Gastroesophageal sphincter (tissue), 4 donors: Measurements from ENCODE around the gene SLC38A9. TPM values are rescaled to one million over a fixed set of nuclear protein-coding genes. Genes with fewer than 3 reads are reported as not detected.

ENCODE experiments used
- ATAC-seq: fragments of 150-250 bp; one replicate; pipeline ENCODE4 v1.9.1; 2016; ENCODE audit warnings: mild to moderate bottlenecking, moderate library complexity
- H3K27ac ChIP-seq, 4 donors: fragments of 200-600 bp; sonication (generic) in 3 of 4; 1 replicate in 3 of 4; 2 replicates in 1 of 4; pipeline ENCODE4 v1.5.1; 2016 to 2019
- H3K27me3 ChIP-seq: fragments of 200-600 bp; sonication (generic); one replicate; pipeline ENCODE4 v1.5.1; 2019
- H3K36me3 ChIP-seq, 2 donors: fragments of 200-600 bp; sonication (generic); one replicate each; pipeline ENCODE4 v1.5.1; 2019; ENCODE audit warnings: control low read depth in 1 of 2
- H3K4me1 ChIP-seq, 3 donors: fragments of 200-600 bp; sonication (generic); 1 replicate in 2 of 3; 2 replicates in 1 of 3; pipeline ENCODE4 v1.5.1; 2016 to 2019; ENCODE audit warnings: control low read depth in 2 of 3
- H3K4me3 ChIP-seq, 2 donors: fragments of 200-600 bp; sonication (generic); one replicate each; pipeline ENCODE4 v1.5.1; 2019; ENCODE audit warnings: mild to moderate bottlenecking in 1 of 2, moderate library complexity in 1 of 2
- H3K9me3 ChIP-seq, 3 donors: fragments of 200-600 bp; sonication (generic); one replicate each; pipeline ENCODE4 v1.5.1; 2017 to 2019; ENCODE audit warnings: control low read depth in 2 of 3
- CTCF ChIP-seq, 4 experiments: fragments of 200-600 bp in 2 of 4; fragments of 450-650 bp in 2 of 4; sonication (generic) in 1 of 4; IDR thresholded peaks; one replicate each; pipeline ENCODE4 v1.5.1; 2017 to 2019; ENCODE audit warnings: antibody characterized with exemption in 4 of 4, mild to moderate bottlenecking in 2 of 4, moderate library complexity in 2 of 4
- EP300 ChIP-seq: sonication (generic); formaldehyde crosslinking; IDR thresholded peaks from one replicate; pipeline ENCODE4 v1.6.1; 2017; ENCODE audit warnings: antibody characterized with exemption, mild to moderate bottlenecking
- POLR2A ChIP-seq, 2 donors: fragments of 450-650 bp; IDR thresholded peaks; one replicate each; pipeline ENCODE4 v1.6.1; 2017; ENCODE audit warnings: antibody characterized with exemption in 2 of 2, mild to moderate bottlenecking in 2 of 2, moderate library complexity in 1 of 2
- POLR2AphosphoS5 ChIP-seq: sonication (generic); formaldehyde crosslinking; IDR thresholded peaks from one replicate; pipeline ENCODE4 v1.6.1; 2017; ENCODE audit warnings: antibody characterized with exemption
- WGBS, 2 donors: methylation state at CpG; one replicate each; pipeline ENCODE4 v1.1.5; 2018; ENCODE audit warnings: low coverage in 1 of 2; 5-methylcytosine and 5-hydroxymethylcytosine counted together
- total RNA-seq, 4 donors: library from RNA; depleted of rRNA; stranded (reverse); fragments of >200 nt; gene quantifications; one replicate each; pipeline ENCODE4 v1.1.0, GENCODE V29; 2016

SLC38A9 gene
- total RNA-seq, 4 donors from 2014 or later = 10.1 to 13.2 (median 11.4) TPM

- H3K4me3 ChIP-seq = no peak overlapping the region
- H3K9me3 ChIP-seq = no peaks in the 10 kb centered on the region
- no peak for ATAC-seq
- no peaks in the 10 kb centered on the region for H3K36me3 ChIP-seq
- peaks cover 0 to 29% (median 4%) of the 10 kb centered on the region in 3 donors for H3K4me1 ChIP-seq
- peak overlapping the region in 2 of 4 donors; percentile 21 to 38 for H3K27ac ChIP-seq
- 25 to 26% methylated on average over 2 to 3 of the region's 3 CpGs for WGBS, 2 donors
- TF ChIP-seq POLR2AphosphoS5 = no peak
- TF ChIP-seq POLR2A (IDR thresholded peaks at IDR 0.05) = no peak
- TF ChIP-seq CTCF (IDR thresholded peaks at IDR 0.05) = no peak
- TF ChIP-seq EP300 = no peak
- H3K27me3 ChIP-seq = no peaks in the 10 kb centered on the region
Observed at GRCh38 chr5:55621229-55621628, 90.9 kb downstream of the SLC38A9 start.

GRCh38 chr5:55620766-55621160 is 91.4 kb downstream of the SLC38A9 start:
- Histone ChIP-seq H3K4me1 (peaks cover 0 to 25% (median 0%) of the 10 kb centered on the region in 3 donors), H3K27ac (peak overlapping the region in 3 of 4 donors; percentile 19 to 38 (median 21)), H3K9me3 (no peaks in the 10 kb centered on the region), H3K27me3 (no peaks in the 10 kb centered on the region), H3K4me3 (no peak overlapping the region), H3K36me3 (no peaks in the 10 kb centered on the region)
- 89 to 100% methylated on average over 2 to 4 of the region's 4 CpGs for WGBS, 2 donors
- no peak for ATAC-seq
- TF ChIP-seq EP300 = no peak
- no peak for TF ChIP-seq CTCF (IDR thresholded peaks at IDR 0.05)
- no peak for TF ChIP-seq POLR2AphosphoS5
- TF ChIP-seq POLR2A (IDR thresholded peaks at IDR 0.05) = no peak

GRCh38 chr5:55620009-55620765 is 91.9 kb downstream of the SLC38A9 start:
- Histone ChIP-seq H3K36me3 (no peaks in the 10 kb centered on the region), H3K27me3 (no peaks in the 10 kb centered on the region), H3K4me3 (no peak overlapping the region), H3K9me3 (no peaks in the 10 kb centered on the region), H3K4me1 (peaks cover 0 to 19% (median 0%) of the 10 kb centered on the region in 3 donors), H3K27ac (peak overlapping the region in 1 of 4 donors; percentile 19)
- no peak for ATAC-seq
- TF ChIP-seq EP300 (no peak), POLR2A (IDR thresholded peaks at IDR 0.05) (no peak), POLR2AphosphoS5 (no peak), CTCF (IDR thresholded peaks at IDR 0.05) (no peak)
- WGBS, 2 donors = 85 to 88% methylated on average over 5 to 6 of the region's 6 CpGs

GRCh38 chr5:55618318-55618717 is 93.8 kb downstream of the SLC38A9 start:
- 72 to 78% methylated on average over 5 of the region's 5 CpGs for WGBS, 2 donors
- Histone ChIP-seq H3K4me1 (peaks cover 0 to 13% (median 0%) of the 10 kb centered on the region in 3 donors), H3K27me3 (no peaks in the 10 kb centered on the region), H3K9me3 (no peaks in the 10 kb centered on the region), H3K36me3 (no peaks in the 10 kb centered on the region), H3K27ac (no peak overlapping the region), H3K4me3 (no peak overlapping the region)
- TF ChIP-seq EP300 = no peak
- no peak for TF ChIP-seq CTCF (IDR thresholded peaks at IDR 0.05)
- no peak for TF ChIP-seq POLR2AphosphoS5
- TF ChIP-seq POLR2A (IDR thresholded peaks at IDR 0.05) = no peak
- no peak for ATAC-seq
